ENCODE data around the gene LMO2.
"Not testable (repeated sequence)": the region's sequence is repeated elsewhere in the genome, so short reads cannot be mapped to it uniquely, and the experiment has no call there.

LMO2 gene

DNA sequence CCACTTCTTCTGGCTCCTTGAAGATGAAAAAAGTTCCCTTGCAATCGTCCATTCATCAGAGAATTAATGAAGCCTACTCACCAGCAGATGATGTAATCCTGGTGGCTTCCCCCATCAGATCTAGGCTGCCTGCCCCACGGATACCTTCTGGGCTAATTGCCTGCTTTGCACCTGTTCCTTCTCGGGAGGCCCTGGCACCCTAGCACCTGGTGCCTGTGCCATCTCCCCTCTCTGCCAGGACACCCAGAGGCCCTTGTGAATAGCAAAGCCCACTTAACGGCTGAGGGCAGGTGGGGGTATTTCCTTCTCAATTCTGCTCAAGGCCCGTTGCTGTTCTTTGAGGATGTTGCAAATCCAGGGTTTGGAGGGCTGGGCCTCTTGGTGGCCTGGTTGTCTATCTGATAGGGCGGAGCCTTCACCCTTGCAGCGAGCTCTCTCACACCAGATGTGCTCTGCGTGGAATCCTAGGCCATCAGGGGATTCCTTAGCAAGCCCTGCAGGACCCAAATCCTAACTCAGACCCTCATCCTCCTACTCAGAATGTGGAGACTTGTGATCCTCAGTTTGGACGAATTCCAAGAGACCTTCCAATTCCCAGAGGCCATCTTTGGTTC lies at the start of gene LMO2:
Gene LMO2 (minus strand): TSS at position 363 of the 614 bp plus-strand sequence. CDS start 22,360 bp downstream, outside the sequence.
- DNase-seq (ENCODE audit: low read depth): no peak

DNA sequence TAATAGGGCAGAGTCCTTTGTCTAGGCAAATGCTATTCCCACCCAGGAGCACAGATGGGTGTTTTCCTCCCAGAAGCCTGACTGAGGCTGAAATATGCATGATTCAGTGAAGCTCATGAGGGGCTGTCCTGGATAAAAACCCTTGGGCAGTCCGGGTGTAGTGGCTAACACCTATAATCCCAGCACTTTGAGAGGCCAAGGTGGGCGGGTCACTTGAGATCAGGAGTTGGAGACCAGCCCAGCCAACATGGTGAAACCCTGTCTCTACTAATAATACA lies 48.6 kb upstream of the LMO2 start:
- DNase-seq (ENCODE audit: low read depth): no peak

DNA sequence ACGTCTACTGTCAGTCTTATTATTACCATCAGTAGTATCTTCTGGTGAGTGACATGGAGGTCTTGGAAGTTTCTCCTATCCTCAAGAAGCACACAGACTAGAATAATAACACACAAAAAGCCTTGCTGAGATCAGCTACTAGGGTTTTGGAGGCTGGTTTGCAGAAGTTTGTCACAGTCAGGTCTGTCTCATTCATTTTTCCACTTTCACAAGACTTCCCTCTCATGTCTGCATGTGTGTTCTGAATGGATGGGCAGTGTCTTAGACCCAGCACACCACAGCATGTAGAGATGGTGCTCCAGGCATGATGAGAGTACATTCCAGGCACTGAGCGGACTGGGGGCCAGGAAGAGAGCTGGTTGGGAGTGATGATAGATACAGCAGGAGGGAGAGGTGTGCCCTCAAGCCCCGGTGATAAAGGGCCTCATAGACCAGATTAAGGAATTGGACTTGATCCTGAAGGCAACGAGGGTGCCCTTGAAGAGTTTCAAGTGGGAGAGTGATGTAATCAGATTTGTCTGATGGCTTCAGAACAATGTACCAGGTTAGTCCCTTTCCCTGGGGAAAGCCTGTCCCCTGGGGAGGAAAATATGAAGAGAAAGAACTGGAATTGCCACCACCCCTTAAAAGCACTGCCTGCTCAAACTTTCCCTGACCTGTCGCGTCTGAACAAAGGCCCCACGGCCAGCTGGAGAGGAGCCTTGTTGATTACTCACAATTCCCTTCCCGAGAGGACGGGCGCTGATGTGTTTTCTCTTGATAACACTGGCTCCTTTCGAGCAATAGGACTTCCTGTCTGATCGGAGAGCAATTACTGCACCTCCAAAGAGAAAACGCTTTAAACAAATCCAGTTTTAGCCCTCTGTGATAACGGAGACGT lies 45.1 kb upstream of the LMO2 start:
- no peak for DNase-seq (ENCODE audit: low read depth)

DNA sequence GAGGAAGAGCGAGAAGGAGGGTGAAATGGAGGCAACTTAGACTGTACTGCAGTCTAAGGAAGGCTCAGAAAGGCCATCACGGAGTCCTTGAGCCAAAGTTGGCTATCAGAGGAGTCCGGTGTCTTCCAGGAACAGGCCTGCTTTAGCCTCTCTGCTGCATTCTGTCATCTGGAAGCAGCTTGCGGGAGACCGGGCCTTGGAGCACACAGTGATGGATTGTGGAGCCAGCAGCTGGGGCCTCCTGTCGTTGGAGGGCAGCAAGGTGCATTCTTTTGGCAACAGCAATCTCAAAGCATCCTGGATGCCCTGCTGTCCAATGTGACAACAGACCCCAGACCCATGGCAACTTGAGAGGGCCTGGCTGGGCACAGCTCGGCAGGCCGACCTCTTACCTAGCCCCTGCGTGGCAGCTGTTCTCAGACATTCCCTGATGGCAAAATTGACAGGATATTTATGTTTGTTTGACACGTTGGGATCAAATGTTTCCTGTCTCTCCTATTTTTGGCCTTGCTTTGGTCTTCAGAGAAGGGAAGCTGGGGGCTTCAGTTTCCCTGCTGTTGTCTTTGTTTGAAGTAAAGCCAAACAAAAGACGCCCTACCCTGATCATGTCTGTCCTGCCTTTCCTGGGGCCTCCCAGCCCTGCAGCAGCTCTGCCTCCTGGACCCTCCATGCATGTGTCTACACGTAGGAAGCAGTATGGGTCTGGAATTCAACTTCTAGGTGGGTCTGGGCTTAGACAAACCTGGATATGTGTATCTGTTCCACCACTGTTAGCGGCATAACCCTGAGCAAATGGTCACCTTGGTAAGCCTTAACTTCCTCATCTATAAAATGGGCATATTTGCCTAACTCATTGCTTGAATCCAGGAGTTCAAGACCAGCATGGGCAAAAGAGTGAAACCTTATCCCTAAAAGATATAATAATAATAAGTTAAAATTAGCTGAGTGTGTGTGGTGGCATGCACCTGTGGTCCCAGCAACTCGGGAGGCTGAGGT lies 43.9 kb upstream of the LMO2 start:
- no peak for DNase-seq (ENCODE audit: low read depth)

DNA sequence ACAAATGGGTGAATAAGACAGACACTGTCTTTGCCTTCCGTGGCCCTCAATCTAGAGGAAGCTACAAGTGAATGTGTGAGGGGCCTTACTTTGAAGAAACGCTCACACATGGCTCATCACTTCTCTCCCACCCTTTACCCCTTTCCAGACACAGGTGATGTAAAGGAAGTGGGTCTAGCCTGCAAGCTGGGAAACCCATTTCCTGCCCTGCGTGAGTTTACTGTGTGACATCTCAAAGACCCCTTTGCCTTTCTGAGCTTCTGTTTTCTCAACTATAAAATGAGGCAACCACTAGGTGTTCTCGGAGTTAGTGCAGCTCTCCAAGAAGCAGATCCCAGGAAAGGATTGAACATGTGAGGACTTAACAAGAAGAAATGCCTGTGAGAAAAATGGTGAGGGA lies 43.1 kb upstream of the LMO2 start:
- no peak for DNase-seq (ENCODE audit: low read depth)

DNA sequence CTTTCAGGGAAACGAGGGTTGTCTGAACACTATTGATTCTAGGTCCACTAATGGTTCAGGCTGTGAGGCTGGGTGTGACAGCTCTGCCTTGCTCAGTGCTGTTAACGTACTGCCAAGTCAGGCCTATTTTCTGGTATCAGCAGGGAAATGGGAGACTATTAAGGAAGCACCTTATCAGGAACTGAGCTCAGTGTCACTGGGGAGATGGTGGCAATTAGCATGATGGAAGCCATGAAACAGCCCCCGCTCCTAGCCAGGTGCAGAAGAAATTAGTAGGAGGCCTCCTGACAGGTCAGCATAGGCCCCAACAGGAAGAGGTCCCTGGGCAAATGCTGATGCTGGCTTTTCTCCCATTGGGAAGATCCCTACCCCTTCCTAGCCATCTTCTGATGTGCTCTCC lies 42.6 kb upstream of the LMO2 start:
- no peak for DNase-seq (ENCODE audit: low read depth)

DNA sequence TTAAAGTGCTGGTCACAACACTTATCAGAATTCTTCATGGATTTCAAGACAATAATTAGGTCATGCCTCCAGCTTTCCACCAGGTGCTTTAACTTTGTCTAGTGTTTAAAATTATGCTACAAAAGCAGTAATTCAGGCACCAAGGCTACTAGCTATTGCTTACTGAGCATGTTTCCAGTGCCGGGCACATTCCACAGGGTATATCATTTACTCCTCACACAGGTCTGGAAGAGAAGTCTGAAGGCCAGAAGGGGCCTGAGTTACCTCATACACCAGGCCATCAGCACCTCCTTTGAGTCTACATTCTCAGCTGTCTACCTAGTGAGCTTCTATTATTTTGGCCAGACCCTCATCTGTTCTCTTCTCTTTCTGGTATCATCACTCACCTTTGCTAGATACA lies 41.7 kb upstream of the LMO2 start:
- no peak for DNase-seq (ENCODE audit: low read depth)

DNA sequence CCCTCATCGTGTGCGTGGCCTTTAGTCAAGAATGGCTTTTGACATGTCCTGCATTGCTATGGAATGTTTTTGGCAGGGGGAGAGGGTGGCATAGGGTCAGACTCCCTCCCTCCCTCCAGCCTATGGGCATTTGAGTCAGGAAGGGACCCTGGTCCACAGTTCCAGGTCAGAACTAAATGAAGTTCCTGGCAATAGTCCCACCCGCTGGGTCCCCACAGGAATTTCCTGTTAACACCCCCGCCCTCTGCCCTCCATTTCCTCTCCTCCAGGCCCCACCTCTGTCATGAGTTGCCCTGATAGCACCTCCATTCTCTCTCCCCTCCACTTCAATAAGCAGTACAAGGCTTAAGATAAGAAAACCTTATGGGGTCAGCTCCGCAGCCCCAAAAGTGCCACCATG lies 40.8 kb upstream of the LMO2 start:
- no peak for DNase-seq (ENCODE audit: low read depth)

DNA sequence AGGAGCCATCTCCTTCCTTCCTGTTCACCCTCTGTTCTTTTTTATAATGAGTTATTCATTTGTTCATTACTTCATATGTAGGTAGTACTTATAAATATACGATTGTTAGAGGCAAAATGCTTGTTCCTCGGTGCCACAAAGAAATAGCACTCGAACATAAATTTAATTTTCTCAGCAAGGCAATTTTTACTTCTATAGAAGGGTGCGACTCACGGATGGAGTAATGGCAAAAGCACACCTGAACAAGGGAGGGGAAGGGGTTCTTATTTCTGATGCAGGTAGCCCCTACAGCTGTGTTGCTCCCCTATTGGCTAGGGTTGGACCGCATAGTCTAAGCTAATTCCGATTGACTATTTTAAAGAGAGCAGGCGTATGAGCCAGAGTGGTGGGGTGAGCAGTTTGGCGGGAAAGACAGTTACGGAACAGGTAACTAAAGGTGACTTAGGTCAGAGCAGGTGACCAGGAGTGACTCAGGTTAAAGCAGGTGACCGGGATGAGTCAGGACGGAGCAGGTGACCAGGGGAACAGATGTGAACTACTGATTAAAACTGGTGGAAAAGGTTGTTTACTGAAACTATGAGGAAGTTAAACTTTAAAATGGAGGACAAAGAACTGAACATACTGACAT lies 40.0 kb upstream of the LMO2 start:
- not testable (repeated sequence) for DNase-seq (ENCODE audit: low read depth)

DNA sequence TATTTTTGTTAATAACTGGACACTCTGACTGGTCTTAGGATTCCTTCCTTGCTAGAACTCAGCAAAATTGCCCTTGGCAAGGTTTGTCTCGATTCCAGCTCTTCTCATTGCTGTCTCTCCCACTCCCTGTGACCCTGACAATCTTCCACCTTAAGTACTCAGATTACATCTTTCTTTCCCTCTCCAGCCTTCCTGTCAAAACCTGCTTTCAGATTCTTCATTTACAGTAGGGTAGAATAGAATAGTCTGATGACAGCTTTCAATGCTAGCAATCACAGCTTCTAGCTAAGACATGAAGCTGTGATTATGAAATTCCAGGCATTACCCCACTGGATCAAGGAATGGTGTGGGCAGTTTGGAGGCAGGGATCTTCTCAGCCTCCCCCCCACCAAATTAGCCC lies 39.2 kb upstream of the LMO2 start:
- no peak for DNase-seq (ENCODE audit: low read depth)

DNA sequence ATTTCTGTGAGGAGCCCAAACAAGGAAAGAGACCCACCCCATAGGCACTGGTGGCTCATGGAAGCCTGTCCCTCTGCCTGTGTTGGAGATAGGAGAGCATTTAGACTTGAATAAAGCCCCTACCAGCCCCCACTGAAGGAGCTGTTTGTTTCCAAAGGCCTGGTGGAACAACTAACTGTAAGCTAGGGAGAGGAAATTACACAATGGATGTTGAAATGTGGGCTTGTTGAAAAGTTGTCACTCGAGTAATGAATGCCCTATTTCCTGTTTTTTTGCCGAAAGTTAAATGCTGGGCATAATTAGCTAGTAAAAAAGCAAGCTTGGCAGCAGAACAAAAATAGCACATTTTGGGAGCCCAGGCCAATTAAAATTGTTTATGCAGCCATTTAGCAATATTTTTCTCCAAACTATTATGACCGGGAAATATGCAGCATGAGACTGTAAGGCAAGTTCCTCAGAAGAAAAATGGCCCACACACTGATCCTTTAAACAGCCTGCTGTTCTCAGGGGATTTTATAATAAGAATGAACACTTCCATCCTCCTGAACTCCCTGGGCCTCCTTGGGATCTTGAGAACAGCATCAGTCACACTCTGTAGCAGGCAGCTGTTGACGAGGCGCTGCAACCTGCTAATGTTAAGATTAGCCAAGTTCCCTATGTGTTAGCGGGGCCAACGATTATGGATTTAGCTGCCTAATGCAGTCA lies 38.6 kb upstream of the LMO2 start:
- DNase-seq (ENCODE audit: low read depth): no peak

DNA sequence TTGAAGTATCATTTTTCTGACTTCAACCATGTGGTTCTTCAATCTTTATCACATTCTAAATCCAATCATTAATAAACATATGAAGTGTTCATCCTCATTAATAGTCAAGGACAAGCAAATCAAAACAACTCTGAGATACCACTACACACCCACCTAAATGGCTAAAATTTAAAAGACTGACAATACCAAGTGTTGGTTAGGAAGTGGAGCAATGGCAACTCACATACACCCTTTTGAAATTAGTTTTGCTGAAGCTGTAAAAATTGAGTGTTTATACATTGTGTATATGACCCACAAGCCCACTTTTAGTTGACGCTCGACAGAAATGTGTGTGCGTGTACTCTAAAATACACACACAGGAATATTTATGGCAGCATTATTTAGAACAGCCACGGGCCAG lies 36.7 kb upstream of the LMO2 start:
- no peak for DNase-seq (ENCODE audit: low read depth)

DNA sequence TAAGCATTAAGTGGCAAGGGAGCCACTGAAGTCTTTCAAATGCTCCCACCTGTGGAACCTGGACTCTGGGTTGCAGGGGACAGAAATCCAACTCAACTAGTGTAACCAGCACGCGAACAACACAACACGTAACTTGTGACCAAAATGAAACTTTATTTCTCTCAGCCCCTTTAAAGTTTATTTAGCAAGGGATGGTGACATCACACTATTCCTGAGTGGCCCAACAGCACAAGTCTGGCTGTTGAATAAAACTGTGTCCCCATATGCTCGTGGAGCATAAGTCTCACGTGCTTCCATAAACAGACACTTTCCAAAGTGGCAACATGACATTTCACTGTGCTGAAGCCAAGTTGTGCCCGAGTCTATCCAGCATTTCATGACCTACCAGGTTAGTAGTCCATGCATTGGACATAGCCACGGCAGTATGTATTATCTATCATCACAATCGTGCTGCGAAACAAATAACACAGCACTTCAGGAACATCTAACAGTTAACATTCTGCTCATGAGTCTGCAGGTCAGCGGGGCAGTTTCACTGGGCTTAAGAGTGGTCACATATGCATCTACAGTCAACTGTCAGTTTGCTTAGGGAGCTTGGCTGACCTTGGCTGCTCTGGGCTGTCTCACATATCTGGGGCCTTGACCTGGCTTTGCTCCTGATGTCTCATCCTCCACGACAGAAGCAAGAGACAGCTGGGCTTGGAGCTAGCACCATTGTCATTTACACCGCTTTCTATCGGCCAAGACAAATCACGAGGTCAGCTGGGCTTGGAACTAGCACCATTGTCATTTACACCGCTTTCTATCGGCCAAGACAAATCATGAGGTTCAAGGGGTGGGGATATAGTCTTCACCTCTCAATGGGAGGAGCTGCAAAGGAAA lies 35.0 kb upstream of the LMO2 start:
- no peak for DNase-seq (ENCODE audit: low read depth)

DNA sequence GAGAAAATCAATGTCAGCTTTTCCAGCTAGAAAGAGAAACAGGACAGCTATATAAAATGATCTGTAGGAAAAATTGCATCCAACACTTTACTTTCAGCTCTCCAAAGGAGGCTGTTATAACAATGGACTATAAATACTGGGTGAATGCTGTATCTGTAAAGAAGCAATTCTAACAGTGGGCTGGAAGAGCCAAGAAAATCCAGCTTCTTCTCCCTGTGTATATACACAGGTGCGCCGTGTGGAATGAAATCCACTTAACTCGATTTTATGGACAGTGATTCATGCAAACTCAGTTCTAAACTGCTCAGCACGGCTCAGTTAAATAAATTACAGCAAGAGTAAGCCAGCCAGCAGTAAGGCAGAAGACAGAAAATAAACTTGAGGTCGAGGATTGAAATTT lies 32.5 kb upstream of the LMO2 start:
- DNase-seq (ENCODE audit: low read depth): no peak

DNA sequence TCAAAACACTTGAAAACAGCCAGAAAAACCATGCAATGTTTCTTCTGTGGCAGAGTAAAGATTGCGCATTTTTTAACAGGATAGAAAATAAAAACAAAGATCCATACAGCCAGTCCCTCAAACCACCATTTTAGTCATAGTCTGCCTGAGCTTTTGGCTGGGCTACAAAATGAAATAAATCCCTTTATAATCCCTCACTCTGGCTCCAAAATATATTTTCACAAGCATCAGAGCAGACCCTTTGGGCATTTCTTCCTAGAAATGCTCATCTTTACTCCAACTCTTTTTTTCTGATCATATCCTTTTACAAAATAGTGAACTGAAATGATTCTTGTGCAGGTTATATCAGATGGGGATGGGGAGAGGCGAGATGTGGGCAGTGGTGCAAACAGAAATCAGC lies 31.8 kb upstream of the LMO2 start:
- DNase-seq (ENCODE audit: low read depth): no peak

DNA sequence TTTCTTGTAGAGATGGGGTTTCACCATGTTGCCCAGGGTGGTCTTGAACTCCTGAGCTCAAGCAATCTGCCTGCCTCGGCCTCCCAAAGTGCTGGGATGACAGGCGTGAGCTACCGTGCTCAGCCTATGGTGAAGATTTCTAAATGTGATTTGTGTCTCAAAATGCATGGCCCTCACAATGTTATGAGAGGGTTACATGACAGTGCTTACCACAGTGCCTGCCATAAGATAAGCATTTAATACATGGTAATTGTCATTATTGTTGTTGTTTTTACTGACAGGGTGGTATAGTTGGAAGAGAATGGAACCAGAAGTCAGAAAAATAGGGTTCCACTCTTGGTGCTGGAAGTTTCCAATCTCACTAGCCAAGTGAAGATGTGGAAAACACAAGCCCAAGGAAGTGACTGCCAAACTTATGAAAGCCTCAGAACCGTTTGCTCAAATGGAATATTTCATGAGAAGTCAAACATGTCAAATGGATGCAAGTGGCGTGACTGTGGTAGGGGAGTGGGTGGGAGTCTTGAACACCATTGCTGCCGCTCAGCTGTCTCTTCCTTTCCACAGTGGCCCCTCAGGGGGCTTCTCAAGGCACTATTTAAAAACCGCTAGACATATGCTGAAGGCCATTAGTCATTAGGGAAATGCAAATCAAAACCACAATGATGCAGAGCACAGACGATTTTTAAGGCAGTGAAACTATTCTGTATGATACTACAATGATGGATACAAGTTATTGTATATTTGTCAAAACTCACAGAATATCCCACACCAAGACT lies 29.1 kb upstream of the LMO2 start:
- DNase-seq (ENCODE audit: low read depth): peak; percentile 9

DNA sequence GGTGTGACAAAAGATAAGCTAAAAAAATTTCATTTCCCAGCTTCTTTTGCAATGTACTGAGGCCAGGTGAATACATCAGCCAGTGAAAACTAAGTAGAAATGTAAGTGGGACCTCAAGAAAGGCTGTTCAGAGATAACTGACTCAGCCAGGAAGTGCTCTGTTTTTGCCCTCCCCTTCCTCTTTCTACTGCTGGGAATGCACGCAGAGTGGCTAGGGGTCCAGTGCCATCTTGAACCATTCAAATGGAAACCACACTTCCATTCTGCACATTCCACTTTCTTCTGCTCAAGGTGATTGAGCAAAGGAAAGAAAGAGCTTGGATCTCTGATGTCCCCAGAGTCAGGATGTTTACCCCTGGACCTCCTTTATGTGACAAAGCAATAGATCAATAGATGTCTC lies 27.8 kb upstream of the LMO2 start:
- DNase-seq (ENCODE audit: low read depth): no peak

DNA sequence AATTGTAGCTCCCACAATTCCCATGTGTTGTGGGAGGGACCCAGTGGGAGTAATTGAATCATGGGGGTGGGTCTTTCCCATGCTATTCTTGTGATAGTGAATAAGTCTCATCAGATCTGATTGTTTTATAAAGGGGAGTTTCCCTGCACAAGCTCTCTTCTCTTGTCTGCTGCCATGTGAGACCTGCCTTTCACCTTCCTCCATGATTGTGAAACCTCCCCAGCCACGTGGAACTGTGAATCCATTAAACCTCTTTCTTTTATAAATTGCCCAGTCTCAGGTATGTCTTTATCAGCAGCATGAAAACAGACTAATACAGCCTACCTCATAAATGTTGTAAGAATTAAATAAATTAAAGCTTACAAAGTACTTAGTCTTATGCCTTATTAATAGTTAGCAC lies 25.5 kb upstream of the LMO2 start:
- DNase-seq (ENCODE audit: low read depth): not testable (repeated sequence)

DNA sequence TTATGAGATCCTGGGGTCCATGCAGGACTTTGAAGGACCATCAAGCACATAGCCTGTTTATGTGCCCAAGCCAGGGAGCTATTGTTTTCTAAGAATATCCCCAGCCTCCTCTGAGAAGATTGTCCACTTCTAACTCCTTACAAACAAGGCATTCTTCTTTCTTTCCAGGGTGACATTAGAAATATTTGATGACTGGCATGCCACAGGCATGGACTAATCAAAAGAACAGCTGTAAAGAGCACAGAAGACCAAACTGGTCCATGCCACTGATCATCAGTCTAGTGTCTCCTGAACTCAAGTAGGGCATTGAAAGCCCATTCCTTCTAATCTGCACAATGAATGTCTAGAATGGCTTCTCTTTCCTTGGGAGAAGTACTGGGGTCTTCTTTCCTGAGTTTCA lies 24.9 kb upstream of the LMO2 start:
- no peak for DNase-seq (ENCODE audit: low read depth)

DNA sequence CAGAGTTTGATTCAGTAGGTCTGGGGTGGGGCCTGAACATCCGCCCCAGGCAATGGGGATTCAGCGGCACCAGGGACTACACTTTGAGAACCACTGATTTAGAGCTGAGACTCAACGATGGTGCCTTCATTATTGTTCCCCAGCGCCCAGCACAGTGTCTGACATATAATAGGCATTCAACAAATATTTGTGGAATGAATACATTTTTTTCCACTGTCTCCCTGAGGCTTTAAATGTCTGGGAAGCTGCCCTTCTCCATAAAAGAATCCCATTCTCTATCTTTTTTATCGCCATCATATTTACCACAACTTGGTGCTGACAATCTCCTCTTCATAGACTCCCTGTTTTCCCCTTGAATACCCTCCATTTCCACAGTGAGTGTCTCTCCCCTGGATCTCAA lies 23.6 kb upstream of the LMO2 start:
- DNase-seq (ENCODE audit: low read depth): no peak
